MM.1S (cell line): ENCODE data around the gene CCDC192.

Experiments
- DNase-seq: peaks from one replicate; pipeline ENCODE4 v3.0.0-alpha.2; 2015
- H2AFZ ChIP-seq: fragments of 300-600 bp; sonication (generic); 2 replicates; pipeline ENCODE4 v1.6.0; 2016; ENCODE audit warnings: antibody characterized with exemption, low read length
- H3F3A ChIP-seq: fragments of 300-600 bp; sonication (generic); 2 replicates; pipeline ENCODE4 v1.6.1; 2016; ENCODE audit warnings: mild to moderate bottlenecking, antibody characterized with exemption, low read length, moderate library complexity, mixed read lengths; ENCODE audit not compliant: insufficient read depth
- H3K27ac ChIP-seq: fragments of 300-600 bp; sonication (generic); 2 replicates; pipeline ENCODE4 v1.5.1; 2016; ENCODE audit warnings: mild to moderate bottlenecking, low read length
- H3K27me3 ChIP-seq: fragments of 300-600 bp; sonication (generic); replicated peaks from 2 replicates; pipeline ENCODE4 v1.6.0; 2016; ENCODE audit warnings: low read length; ENCODE audit not compliant: insufficient read depth
- H3K36me3 ChIP-seq: fragments of 300-600 bp; sonication (generic); replicated peaks from 2 replicates; pipeline ENCODE4 v1.6.1; 2016; ENCODE audit warnings: mild to moderate bottlenecking, low read length, mixed read lengths; ENCODE audit not compliant: insufficient read depth
- H3K4me1 ChIP-seq: fragments of 300-600 bp; sonication (generic); 2 replicates; pipeline ENCODE4 v1.6.1; 2016; ENCODE audit warnings: low read length, mixed read lengths
- H3K4me2 ChIP-seq: fragments of 300-600 bp; sonication (generic); 2 replicates; pipeline ENCODE4 v1.6.0; 2016; ENCODE audit warnings: low read depth, low read length
- H3K4me3 ChIP-seq: fragments of 300-600 bp; sonication (generic); 2 replicates; pipeline ENCODE4 v1.5.1; 2016; ENCODE audit warnings: low read length, mixed read lengths
- H3K79me2 ChIP-seq: fragments of 300-600 bp; sonication (generic); 2 replicates; pipeline ENCODE4 v1.6.1; 2016; ENCODE audit warnings: mixed run types, low read length, mixed read lengths
- H3K9ac ChIP-seq: fragments of 300-600 bp; sonication (generic); 2 replicates; pipeline ENCODE4 v1.6.1; 2016; ENCODE audit warnings: low read length, mixed read lengths
- H3K9me2 ChIP-seq: fragments of 300-600 bp; sonication (generic); replicated peaks from 2 replicates; pipeline ENCODE4 v1.6.1; 2016; ENCODE audit warnings: mild to moderate bottlenecking, low read length, mixed read lengths; ENCODE audit not compliant: insufficient read depth
- H3K9me3 ChIP-seq: fragments of 300-600 bp; sonication (generic); replicated peaks from 2 replicates; pipeline ENCODE4 v1.6.1; 2016; ENCODE audit warnings: mild to moderate bottlenecking, low read length, mixed read lengths; ENCODE audit not compliant: insufficient read depth
- H4K20me1 ChIP-seq: fragments of 300-600 bp; sonication (generic); 2 replicates; pipeline ENCODE4 v1.6.1; 2016; ENCODE audit warnings: mild to moderate bottlenecking, low read length, moderate library complexity, mixed read lengths; ENCODE audit not compliant: insufficient read depth
- CTCF ChIP-seq: fragments of 300-600 bp; sonication (generic); IDR thresholded peaks from 2 replicates; pipeline ENCODE4 v1.5.1; 2016; ENCODE audit warnings: antibody characterized with exemption, low read length, mixed read lengths
- EZH2 ChIP-seq: fragments of 300-600 bp; sonication (generic); optimal IDR thresholded peaks from 2 replicates; pipeline ENCODE3; 2017; ENCODE audit warnings: low read depth, mild to moderate bottlenecking, antibody characterized with exemption, low read length, mixed read lengths
- EZH2phosphoT487 ChIP-seq: fragments of 300-600 bp; sonication (generic); IDR thresholded peaks from 2 replicates; pipeline ENCODE4 v1.6.1; 2018; ENCODE audit warnings: antibody characterized with exemption, low read length

Gene CCDC192

DNA sequence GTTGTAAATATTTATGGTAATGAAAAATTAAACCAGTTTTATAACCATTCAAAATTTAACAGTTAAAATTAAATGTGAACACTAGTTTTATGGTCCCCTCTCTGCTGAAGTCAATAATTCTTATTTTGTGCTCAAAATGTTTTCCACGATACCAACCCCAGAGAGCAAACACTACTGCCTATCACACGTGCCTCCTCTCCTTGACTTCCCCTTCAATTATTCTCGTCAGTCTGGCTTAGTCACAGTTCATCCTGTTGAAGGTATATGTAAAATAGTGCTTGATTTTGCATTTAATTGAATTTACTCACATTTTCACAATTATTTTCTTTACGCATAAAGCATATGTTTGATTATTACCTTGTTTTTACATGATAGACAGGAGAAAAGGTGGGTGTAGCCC is 148.8 kb downstream of the CCDC192 start:
- no peaks in the 10 kb centered on the region for H3K9me2 ChIP-seq
- H3K27me3 ChIP-seq: no peaks in the 10 kb centered on the region
- DNase-seq: no peak
- H3F3A ChIP-seq: no peaks in the 10 kb centered on the region
- H3K36me3 ChIP-seq: no peaks in the 10 kb centered on the region
- H3K79me2 ChIP-seq: no peaks in the 10 kb centered on the region
- TF ChIP-seq CTCF (no peak), EZH2phosphoT487 (no peak), EZH2 (no peak)
- H4K20me1 ChIP-seq: no peaks in the 10 kb centered on the region
- no peak overlapping the region for H3K4me3 ChIP-seq
- H3K9me3 ChIP-seq: no peaks in the 10 kb centered on the region
- H3K4me1 ChIP-seq: no peaks in the 10 kb centered on the region; the same call in 1 of the 2 replicates
- no peak overlapping the region for H2AFZ ChIP-seq
- no peak overlapping the region for H3K27ac ChIP-seq
- no peak overlapping the region for H3K9ac ChIP-seq
- H3K4me2 ChIP-seq: no peak overlapping the region

DNA sequence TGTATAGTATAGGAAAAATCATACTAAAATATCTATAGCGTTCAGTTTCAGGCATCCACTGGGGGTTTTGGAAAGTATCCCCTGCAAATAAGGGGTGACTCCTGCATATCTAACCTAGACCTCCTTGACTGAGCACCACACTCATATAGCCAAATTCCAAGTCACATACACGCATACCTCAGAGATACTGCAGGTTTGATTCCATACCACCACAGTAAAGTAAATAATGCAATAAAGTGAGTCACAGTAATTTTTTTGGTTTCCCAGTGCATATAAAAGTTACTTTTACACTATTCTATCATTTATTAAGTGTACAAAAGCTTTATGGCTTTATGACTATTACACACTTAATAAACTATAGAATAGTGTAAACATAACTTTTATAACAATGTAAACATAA is 151.3 kb downstream of the CCDC192 start:
- H3K27ac ChIP-seq: no peak overlapping the region
- H3K27me3 ChIP-seq: no peaks in the 10 kb centered on the region
- H3K9me2 ChIP-seq: no peaks in the 10 kb centered on the region
- H3K4me2 ChIP-seq: no peak overlapping the region
- no peaks in the 10 kb centered on the region for H3K9me3 ChIP-seq
- no peaks in the 10 kb centered on the region for H3K79me2 ChIP-seq
- no peaks in the 10 kb centered on the region for H3F3A ChIP-seq
- no peak overlapping the region for H2AFZ ChIP-seq
- no peaks in the 10 kb centered on the region for H3K36me3 ChIP-seq
- no peak overlapping the region for H3K4me3 ChIP-seq
- no peak overlapping the region for H3K9ac ChIP-seq
- H4K20me1 ChIP-seq: no peaks in the 10 kb centered on the region
- DNase-seq: no peak
- H3K4me1 ChIP-seq: no peaks in the 10 kb centered on the region; the same call in 1 of the 2 replicates
- TF ChIP-seq EZH2 (no peak), CTCF (no peak), EZH2phosphoT487 (no peak)

DNA sequence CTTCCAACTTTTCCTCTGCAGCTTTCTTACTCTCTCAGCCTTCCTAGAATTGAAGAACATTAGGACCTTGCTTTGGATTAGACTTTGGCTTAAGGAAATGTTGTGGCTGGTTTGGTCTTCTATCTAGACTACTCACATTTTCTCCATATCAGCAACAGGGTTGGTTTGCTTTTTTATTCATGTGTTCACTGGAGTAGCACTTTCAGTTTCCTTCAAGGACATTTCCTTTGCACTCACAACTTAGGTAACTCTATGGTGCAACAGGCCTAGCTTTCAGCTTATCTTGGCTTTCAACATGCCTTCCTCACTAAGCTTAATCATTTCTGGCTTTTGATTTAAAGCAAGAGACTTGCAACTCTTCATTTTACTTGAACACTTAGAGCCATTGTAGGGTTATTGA is 153.1 kb downstream of the CCDC192 start:
- Histone ChIP-seq H3K27ac (no peak overlapping the region), H3F3A (no peaks in the 10 kb centered on the region), H3K4me1 (no peaks in the 10 kb centered on the region; the same call in 1 of the 2 replicates), H2AFZ (0 out of 2 replicates have a peak overlapping the region, but pooled peaks have one; percentile 28), H3K36me3 (no peaks in the 10 kb centered on the region), H3K4me3 (no peak overlapping the region), H3K79me2 (no peaks in the 10 kb centered on the region), H3K27me3 (no peaks in the 10 kb centered on the region), H3K9me3 (no peaks in the 10 kb centered on the region), H4K20me1 (no peaks in the 10 kb centered on the region), H3K4me2 (peak overlapping the region; percentile 27; the same call in 1 of the 2 replicates), H3K9ac (no peak overlapping the region), H3K9me2 (no peaks in the 10 kb centered on the region)
- DNase-seq: peak; percentile 51
- TF ChIP-seq EZH2: no peak
- TF ChIP-seq CTCF: no peak
- TF ChIP-seq EZH2phosphoT487: no peak
